ENCODE measurements around the gene MYL6.
"Not testable (repeated sequence)": the region's sequence is repeated elsewhere in the genome, so short reads cannot be mapped to it uniquely, and the experiment has no call there.

The MYL6 gene

DNA sequence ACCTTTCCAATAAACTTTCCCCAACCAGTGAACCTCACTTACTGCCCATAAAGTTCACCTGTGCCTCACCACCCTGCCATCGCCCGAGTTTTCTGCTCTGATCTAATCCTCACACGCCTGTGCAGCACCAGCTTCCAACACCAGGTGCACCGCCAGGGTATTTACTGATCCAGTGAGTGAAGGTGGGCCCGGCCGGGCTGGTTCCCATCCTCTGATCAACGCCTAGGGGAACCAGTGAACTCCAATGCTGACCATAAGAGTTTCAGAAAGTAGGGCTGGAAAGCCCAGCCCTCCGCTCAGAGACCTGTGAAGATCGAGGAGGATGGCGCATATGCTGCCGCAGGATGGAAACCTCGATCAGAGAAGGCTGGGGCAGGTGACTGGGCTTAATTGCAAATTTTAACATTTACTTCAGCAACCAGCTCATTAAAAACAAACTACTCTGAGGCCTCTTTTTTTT is 6.5 kb upstream of the MYL6 start:
- H3K27me3 ChIP-seq = no peaks in the 10 kb centered on the region
- H3K4me2 ChIP-seq = peak overlapping the region; percentile 84 to 100 (median 95)
- no peak for TF ChIP-seq Cebpa-rat (IDR thresholded peaks at IDR 0.05)
- H3K27ac ChIP-seq = peak overlapping the region; percentile 75 to 92 (median 86)
- peaks cover 42 to 62% (median 51%) of the 10 kb centered on the region in 10 experiments for H3K4me1 ChIP-seq
- H3K9ac ChIP-seq = peak overlapping the region; percentile 74 to 88 (median 84)
- H3K36me3 ChIP-seq = peaks cover 11 to 30% (median 17%) of the 10 kb centered on the region in 11 experiments
- H3K4me3 ChIP-seq = peak overlapping the region; percentile 62 to 80 (median 72)
- no peaks in the 10 kb centered on the region for H3K9me3 ChIP-seq (replicated peaks in 1 of 11)
- peaks cover 0 to 3% (median 0%) of the 10 kb centered on the region in 11 experiments; a peak in 1 of 22 replicates for H4K20me1 ChIP-seq

DNA sequence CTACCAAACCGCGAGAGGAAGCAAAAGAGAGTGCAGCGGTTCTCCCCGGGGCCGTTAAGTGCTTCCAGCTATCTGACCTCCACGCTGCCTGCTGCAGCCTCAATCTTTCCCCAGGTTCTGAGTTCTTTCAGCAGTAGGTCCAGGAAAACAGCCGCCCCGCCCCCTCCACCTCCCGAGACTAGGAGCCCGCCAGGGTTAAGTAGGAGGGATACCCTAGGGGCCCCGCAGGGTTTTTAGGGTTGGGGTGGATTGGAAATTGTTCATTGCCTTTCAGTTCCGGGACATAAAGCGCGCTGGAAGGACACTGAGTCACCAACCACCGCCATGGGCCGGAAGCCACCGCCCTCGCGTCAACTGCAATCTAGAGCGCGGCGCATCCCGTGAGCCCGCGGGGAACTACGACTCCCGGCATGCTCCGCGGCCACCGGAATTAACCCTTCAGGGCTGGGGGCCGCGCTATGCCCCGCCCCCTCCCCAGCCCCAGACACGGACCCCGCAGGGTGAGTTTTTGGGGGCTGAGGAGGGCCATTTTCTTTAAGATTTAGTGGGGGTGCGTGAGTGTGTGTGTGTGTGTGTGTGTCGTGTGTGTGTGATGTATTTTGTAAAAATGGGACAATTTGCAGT is 5.9 kb upstream of the MYL6 start, which contains the start of gene MYL6B:
Gene MYL6B, plus strand, starts transcription at position 456 of the 624 bp plus-strand sequence. CDS start 1,332 bp downstream, outside the sequence.
- H3K4me1 ChIP-seq = peaks cover 48 to 62% (median 54%) of the 10 kb centered on the region in 10 experiments
- H4K20me1 ChIP-seq = no peaks in the 10 kb centered on the region
- TF ChIP-seq Cebpa-rat (IDR thresholded peaks at IDR 0.05) = no peak
- H3K27ac ChIP-seq = peak within 1 kb of the TSS; percentile 75 to 92 (median 86)
- no peaks in the 10 kb centered on the region for H3K9me3 ChIP-seq (replicated peaks in 1 of 11)
- peaks cover 11 to 30% (median 17%) of the 10 kb centered on the region in 11 experiments for H3K36me3 ChIP-seq
- peak within 1 kb of the TSS; percentile 88 to 100 (median 97) for H3K4me2 ChIP-seq
- H3K27me3 ChIP-seq = no peaks in the 10 kb centered on the region
- peak within 1 kb of the TSS; percentile 74 to 88 (median 84) for H3K9ac ChIP-seq
- H3K4me3 ChIP-seq = peak within 1 kb of the TSS; percentile 62 to 80 (median 72)

- peak overlapping the region; percentile 88 to 100 (median 97) for H3K4me2 ChIP-seq
- TF ChIP-seq Cebpa-rat (IDR thresholded peaks at IDR 0.05) = no peak
- H3K9ac ChIP-seq = peak overlapping the region; percentile 74 to 88 (median 84)
- H3K4me1 ChIP-seq = peaks cover 47 to 65% (median 54%) of the 10 kb centered on the region in 10 experiments
- peaks cover 11 to 30% (median 17%) of the 10 kb centered on the region in 11 experiments for H3K36me3 ChIP-seq
- peak overlapping the region; percentile 62 to 80 (median 72) for H3K4me3 ChIP-seq
- H3K9me3 ChIP-seq (replicated peaks in 1 of 11) = no peaks in the 10 kb centered on the region
- H4K20me1 ChIP-seq = no peaks in the 10 kb centered on the region
- no peaks in the 10 kb centered on the region for H3K27me3 ChIP-seq
- H3K27ac ChIP-seq = peak overlapping the region; percentile 75 to 92 (median 86)
Observed at GRCh38 chr12:56152756-56153677, 5.1 kb upstream of the MYL6 start.

DNA sequence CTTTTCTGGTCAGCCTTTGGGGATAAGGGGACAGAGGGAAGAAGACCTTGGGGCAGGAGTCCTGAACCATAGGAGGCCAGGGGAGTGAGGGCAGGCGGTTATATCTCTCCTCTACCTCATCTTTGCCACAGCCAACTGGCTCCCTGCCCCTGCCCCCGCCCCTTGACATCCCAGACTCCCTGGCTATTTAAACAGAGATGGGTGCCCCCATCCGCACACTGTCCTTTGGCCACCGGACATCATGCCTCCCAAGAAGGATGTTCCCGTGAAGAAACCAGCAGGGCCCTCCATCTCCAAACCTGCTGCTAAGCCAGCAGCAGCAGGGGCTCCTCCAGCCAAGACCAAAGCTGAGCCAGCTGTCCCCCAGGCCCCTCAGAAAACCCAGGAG is 4.5 kb upstream of the MYL6 start:
- no peak for TF ChIP-seq Cebpa-rat (IDR thresholded peaks at IDR 0.05)
- Histone ChIP-seq H3K4me1 (peaks cover 47 to 65% (median 54%) of the 10 kb centered on the region in 10 experiments), H3K27ac (peak overlapping the region in 9 of 11 experiments; percentile 84 to 92 (median 87); a peak in 15 of 22 replicates), H3K4me3 (peak overlapping the region; percentile 62 to 80 (median 72); a peak in 14 of 20 replicates), H3K27me3 (no peaks in the 10 kb centered on the region), H4K20me1 (peaks cover 0 to 3% (median 0%) of the 10 kb centered on the region in 11 experiments; a peak in 4 of 22 replicates), H3K9ac (peak overlapping the region; percentile 74 to 88 (median 84); a peak in 20 of 22 replicates), H3K36me3 (peaks cover 11 to 30% (median 17%) of the 10 kb centered on the region in 11 experiments), H3K4me2 (peak overlapping the region; percentile 88 to 100 (median 97)), H3K9me3 (replicated peaks in 1 of 11) (no peaks in the 10 kb centered on the region)

- no peaks in the 10 kb centered on the region for H3K27me3 ChIP-seq
- no peak for TF ChIP-seq Cebpa-rat (IDR thresholded peaks at IDR 0.05)
- H3K27ac ChIP-seq = peak overlapping the region in 8 of 11 experiments; percentile 21 to 95 (median 89); a peak in 12 of 22 replicates
- H3K4me3 ChIP-seq = peak overlapping the region in 1 of 10 experiments; percentile 78; a peak in 2 of 20 replicates
- H3K9me3 ChIP-seq (replicated peaks in 1 of 11) = no peaks in the 10 kb centered on the region
- H3K4me1 ChIP-seq = peaks cover 47 to 65% (median 56%) of the 10 kb centered on the region in 10 experiments
- H4K20me1 ChIP-seq = peaks cover 1 to 10% (median 4%) of the 10 kb centered on the region in 11 experiments; a peak in 15 of 22 replicates
- peak overlapping the region; percentile 88 to 100 (median 97) for H3K4me2 ChIP-seq
- peak overlapping the region; percentile 74 to 88 (median 84); a peak in 17 of 22 replicates for H3K9ac ChIP-seq
- peaks cover 11 to 33% (median 18%) of the 10 kb centered on the region in 11 experiments for H3K36me3 ChIP-seq
Observed at GRCh38 chr12:56154246-56154771, 3.9 kb upstream of the MYL6 start.

- Histone ChIP-seq H3K4me1 (peaks cover 51 to 70% (median 61%) of the 10 kb centered on the region in 10 experiments), H4K20me1 (peaks cover 6 to 15% (median 10%) of the 10 kb centered on the region in 11 experiments; a peak in 19 of 22 replicates), H3K9me3 (replicated peaks in 1 of 11) (no peaks in the 10 kb centered on the region), H3K4me3 (no peak overlapping the region), H3K36me3 (peaks cover 16 to 38% (median 23%) of the 10 kb centered on the region in 11 experiments), H3K27ac (peak overlapping the region in 6 of 11 experiments; percentile 21 to 95 (median 88); a peak in 5 of 22 replicates), H3K4me2 (peak overlapping the region in 7 of 11 experiments; percentile 88 to 100 (median 98); a peak in 8 of 22 replicates), H3K27me3 (no peaks in the 10 kb centered on the region), H3K9ac (peak overlapping the region in 9 of 11 experiments; percentile 5 to 88 (median 83); a peak in 8 of 22 replicates)
- TF ChIP-seq Cebpa-rat (IDR thresholded peaks at IDR 0.05) = no peak
Observed at GRCh38 chr12:56154818-56155217, 3.3 kb upstream of the MYL6 start.

DNA sequence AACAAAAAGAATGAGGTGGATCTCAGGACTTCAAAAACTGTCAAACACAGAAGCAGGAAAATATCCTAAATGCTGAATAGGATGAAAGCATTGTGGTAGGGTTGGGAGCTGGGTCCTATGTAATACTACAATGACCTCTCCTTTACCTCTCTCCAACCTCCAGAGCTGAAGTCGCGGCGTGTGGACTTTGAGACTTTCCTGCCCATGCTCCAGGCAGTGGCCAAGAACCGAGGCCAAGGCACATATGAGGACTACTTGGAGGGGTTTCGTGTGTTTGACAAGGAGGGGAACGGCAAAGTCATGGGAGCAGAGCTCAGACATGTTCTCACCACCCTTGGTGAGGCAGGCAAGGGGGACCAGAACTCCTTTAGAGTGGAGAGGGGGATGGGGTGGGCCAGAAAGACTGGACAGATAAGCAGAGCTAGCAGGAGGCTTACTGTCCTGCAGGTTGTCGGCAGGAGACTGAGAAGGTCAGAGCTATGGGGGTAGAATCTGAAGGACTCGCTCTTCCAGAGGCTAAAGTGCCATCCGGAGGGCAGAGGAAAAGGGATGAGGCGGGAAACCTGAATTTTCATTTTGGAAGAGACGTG is 2.8 kb upstream of the MYL6 start:
- H3K4me2 ChIP-seq = peak overlapping the region in 2 of 11 experiments; percentile 90 to 96; a peak in 2 of 22 replicates
- H3K4me1 ChIP-seq = peaks cover 52 to 75% (median 66%) of the 10 kb centered on the region in 10 experiments
- no peaks in the 10 kb centered on the region for H3K9me3 ChIP-seq (replicated peaks in 1 of 11)
- peaks cover 12 to 20% (median 15%) of the 10 kb centered on the region in 11 experiments; a peak in 21 of 22 replicates for H4K20me1 ChIP-seq
- H3K27me3 ChIP-seq = no peaks in the 10 kb centered on the region
- H3K27ac ChIP-seq = peak overlapping the region in 5 of 11 experiments; percentile 27 to 97 (median 95); a peak in 7 of 22 replicates
- H3K36me3 ChIP-seq = peaks cover 21 to 44% (median 29%) of the 10 kb centered on the region in 11 experiments
- peak overlapping the region in 6 of 11 experiments; percentile 18 to 87 (median 30); a peak in 3 of 22 replicates for H3K9ac ChIP-seq
- no peak for TF ChIP-seq Cebpa-rat (IDR thresholded peaks at IDR 0.05)
- H3K4me3 ChIP-seq = no peak overlapping the region

GRCh38 chr12:56156464-56157200 is 1.5 kb upstream of the MYL6 start:
- Histone ChIP-seq H3K4me3 (peak overlapping the region; percentile 63 to 99 (median 91)), H3K27ac (peak overlapping the region in 10 of 11 experiments; percentile 54 to 97 (median 92); a peak in 21 of 22 replicates), H3K9ac (peak overlapping the region; percentile 70 to 98 (median 94)), H4K20me1 (peaks cover 24 to 33% (median 28%) of the 10 kb centered on the region in 11 experiments), H3K36me3 (peaks cover 34 to 56% (median 41%) of the 10 kb centered on the region in 11 experiments), H3K4me2 (peak overlapping the region; percentile 84 to 96 (median 95)), H3K4me1 (peaks cover 52 to 75% (median 67%) of the 10 kb centered on the region in 10 experiments)
- not testable (repeated sequence) for H3K27me3 ChIP-seq; H3K9me3 ChIP-seq (replicated peaks in 1 of 11)

All from BLaER1 treated with 17β-estradiol and CSF1 and Interleukin-3, amounts not matched to agents 10 nM and 100 nM (cell line).